HepG2 (cell line): ENCODE results near the gene DTNA. TPM values are rescaled to one million over a fixed set of nuclear protein-coding genes. Genes with fewer than 3 reads are reported as not detected.

Experiments
- ATAC-seq: fragments of 200-7000 bp; cut with Tn5 transposase; 3 replicates; pipeline ENCODE4 v1.9.1; 2020; ENCODE audit warnings: mild to moderate bottlenecking, moderate library complexity
- BruUV-seq: library from RNA; stranded (reverse); fragments of 400-500 nt; replicated peaks from 2 replicates; lab custom pipeline; 2021; lab: Mats Ljungman, UMichigan
- CTCF ChIA-PET: fragments of 300-600 bp; formaldehyde crosslinking; extraction: SDS; loops from one replicate; lab custom pipeline; 2021; ENCODE audit warnings: low total read pairs, inconsistent platforms, low intra/inter-chr PET ratio; lab: Yijun Ruan, JAX
- POLR2A ChIA-PET: fragments of 350-600 bp; sonication (Branson Sonifier 250); formaldehyde crosslinking; loops from one replicate; lab custom pipeline; 2020; ENCODE audit warnings: antibody characterized with exemption, inconsistent platforms; lab: Yijun Ruan, JAX
- DNase-seq: peaks from one replicate; pipeline ENCODE4 v3.0.0-alpha.2; 2015; ENCODE audit warnings: low spot score
- FAIRE-seq: peaks from 3 replicates; lab custom pipeline; 2011; peaks lifted over from hg19 to GRCh38; lab: Jason Lieb, UNC
- H2AFZ ChIP-seq: one replicate; pipeline ENCODE4 v1.6.1; 2011; ENCODE audit warnings: low read length, inconsistent platforms
- H3K27ac ChIP-seq: fragments of 300-600 bp; 3 replicates; pipeline ENCODE4 v1.8.0; 2011; ENCODE audit warnings: mixed run types, mild to moderate bottlenecking, mixed read lengths, low read length, inconsistent platforms; ENCODE audit not compliant: insufficient read depth; ENCODE audit errors: extremely low read length
- H3K27me3 ChIP-seq, 2 experiments: fragments of 200-600 bp in 1 of 2; 2 replicates in 1 of 2; 3 replicates in 1 of 2; pipeline versions ENCODE4 v1.6.0 to v1.8.0; 2011; ENCODE audit warnings: low read length in 2 of 2, mild to moderate bottlenecking in 2 of 2, moderate library complexity in 2 of 2, inconsistent platforms in 1 of 2; ENCODE audit not compliant: insufficient read depth in 2 of 2, control insufficient read depth in 1 of 2
- H3K36me3 ChIP-seq, 2 experiments: fragments of 200-600 bp in 1 of 2; replicated peaks in 1 of 2; 2 replicates in 1 of 2; 3 replicates in 1 of 2; pipeline versions ENCODE4 v1.5.1 to v1.8.0; 2011; ENCODE audit warnings: low read length in 2 of 2, inconsistent platforms in 1 of 2; ENCODE audit not compliant: insufficient read depth in 2 of 2, control insufficient read depth in 1 of 2
- H3K4me1 ChIP-seq: 2 replicates; pipeline ENCODE4 v1.5.1; 2012; ENCODE audit warnings: low read length, inconsistent platforms; ENCODE audit not compliant: insufficient read depth
- H3K4me2 ChIP-seq: 2 replicates; pipeline ENCODE4 v1.6.0; 2011; ENCODE audit warnings: low read depth, low read length, inconsistent platforms
- H3K4me3 ChIP-seq, 3 experiments: fragments of 200-600 bp in 1 of 3; sonication (generic), shearing (Covaris generic) in 1 of 3; replicated peaks in 1 of 3; 2 replicates each; pipeline ENCODE4 v1.5.1; 2011 to 2016; ENCODE audit warnings: low read length in 3 of 3, inconsistent platforms in 2 of 3, low read depth in 2 of 3, mild to moderate bottlenecking in 2 of 3, control low read depth in 1 of 3, mixed read lengths in 1 of 3; ENCODE audit not compliant: insufficient read depth in 1 of 3
- H3K79me2 ChIP-seq: one replicate; pipeline ENCODE4 v1.6.1; 2011; ENCODE audit warnings: low read length, inconsistent platforms; ENCODE audit not compliant: insufficient read depth
- H3K9ac ChIP-seq: 2 replicates; pipeline ENCODE4 v1.6.0; 2011; ENCODE audit warnings: mild to moderate bottlenecking, low read depth, low read length, inconsistent platforms; ENCODE audit not compliant: insufficient read depth
- H3K9me3 ChIP-seq: 2 replicates; pipeline ENCODE4 v1.5.1; 2012; ENCODE audit warnings: mild to moderate bottlenecking, low read length
- H4K20me1 ChIP-seq: 2 replicates; pipeline ENCODE4 v1.6.0; 2011; ENCODE audit warnings: inconsistent platforms, mild to moderate bottlenecking, low read length, moderate library complexity; ENCODE audit not compliant: insufficient read depth
- CHD2 ChIP-seq: IDR thresholded peaks from 2 replicates; pipeline ENCODE4 v1.6.1; 2011; ENCODE audit warnings: low read depth, low read length, improper control_type of control experiment
- KDM2A ChIP-seq: sonication (generic); formaldehyde crosslinking; IDR thresholded peaks from 2 replicates; pipeline ENCODE4 v1.4.0; 2020; ENCODE audit warnings: low read depth, missing genetic modification reagents, borderline replicate concordance
- NFRKB ChIP-seq: fragments of 450-650 bp; IDR thresholded peaks from 2 replicates; pipeline ENCODE4 v1.6.1; 2017
- POGZ ChIP-seq: sonication (generic); formaldehyde crosslinking; IDR thresholded peaks from 2 replicates; pipeline ENCODE4 v1.4.0; 2020; ENCODE audit warnings: mild to moderate bottlenecking, missing genetic modification reagents
- ZNF224 ChIP-seq: sonication (generic); formaldehyde crosslinking; IDR thresholded peaks from 2 replicates; pipeline ENCODE4 v1.5.0; 2020; ENCODE audit warnings: mild to moderate bottlenecking, missing genetic modification reagents
- ZNF558 ChIP-seq: sonication (generic); formaldehyde crosslinking; IDR thresholded peaks from 2 replicates; pipeline ENCODE4 v1.9.0; 2022; ENCODE audit warnings: mild to moderate bottlenecking, missing genetic modification reagents, borderline replicate concordance
- ZSCAN22 ChIP-seq: sonication (generic); formaldehyde crosslinking; IDR thresholded peaks from 2 replicates; pipeline ENCODE4 v1.4.0; 2020; ENCODE audit warnings: mild to moderate bottlenecking, missing genetic modification reagents
- WGBS: methylation state at CpG from one replicate; pipeline ENCODE4 v1.1.6; 2017; ENCODE audit warnings: low lambda C conversion rate; 5-methylcytosine and 5-hydroxymethylcytosine counted together
- in situ Hi-C: cut with HindIII; loops from 2 replicates; pipeline ENCODE4 v1.10.0; 2017; ENCODE audit warnings: low pct_unique_long_range_greater_than_20kb; ENCODE audit not compliant: extremely low pct_ligation_motif_present
- intact Hi-C: fragments of 100-400 bp; cut with micrococcal nuclease; formaldehyde crosslinking; loops from one replicate; pipeline ENCODE4 v1.10.0; 2022; ENCODE audit not compliant: unreplicated experiment
- polyA plus RNA-seq, 8 experiments: library from polyadenylated mRNA; depleted of rRNA in 3 of 8; stranded (reverse) in 7 of 8; unstranded in 1 of 8; fragments of >200 nt; fragmentation: Illumina TruSeq in 4 of 8; extraction: Trizol in 4 of 8; gene quantifications; 2 replicates each; pipeline versions ENCODE4 v1.2.1 to v1.2.3, GENCODE V29; 2011 to 2016; ENCODE audit warnings: low read depth in 4 of 8, missing spikeins in 1 of 8, mixed read lengths in 1 of 8; ENCODE audit not compliant: insufficient read depth in 1 of 8
- total RNA-seq, 5 experiments: library from RNA; depleted of rRNA; stranded (reverse); fragments of >200 nt; fragmentation: Illumina TruSeq; extraction: Trizol; gene quantifications; 2 replicates each; pipeline ENCODE4 v1.2.3, GENCODE V29; 2016; ENCODE audit warnings: low read depth in 1 of 5
- TF ChIP-seq, protein P1 (sequence below): sonication (generic); formaldehyde crosslinking; IDR thresholded peaks from 2 replicates; pipeline ENCODE4 v1.8.1; 2023; ENCODE audit warnings: mild to moderate bottlenecking, moderate library complexity, missing genetic modification reagents
- TF ChIP-seq, protein P2 (sequence below): sonication (generic); formaldehyde crosslinking; IDR thresholded peaks from 2 replicates; pipeline ENCODE4 v1.4.0; 2020; ENCODE audit warnings: missing genetic modification reagents
- TF ChIP-seq, protein P3 (sequence below): sonication (generic); formaldehyde crosslinking; IDR thresholded peaks from 2 replicates; pipeline ENCODE4 v1.8.0; 2022; ENCODE audit warnings: mild to moderate bottlenecking, missing genetic modification reagents, moderate library complexity
- TF ChIP-seq, protein P4 (sequence below): sonication (generic); formaldehyde crosslinking; IDR thresholded peaks from 2 replicates; pipeline ENCODE4 v1.4.0; 2020; ENCODE audit warnings: missing genetic modification reagents

Gene DTNA
- total and polyA plus RNA-seq, 2 of the 13 experiments (the other 11 are each of a cell fraction or from before 2014, with no cell fraction given), result 8.5 to 29.0 TPM

DNA sequence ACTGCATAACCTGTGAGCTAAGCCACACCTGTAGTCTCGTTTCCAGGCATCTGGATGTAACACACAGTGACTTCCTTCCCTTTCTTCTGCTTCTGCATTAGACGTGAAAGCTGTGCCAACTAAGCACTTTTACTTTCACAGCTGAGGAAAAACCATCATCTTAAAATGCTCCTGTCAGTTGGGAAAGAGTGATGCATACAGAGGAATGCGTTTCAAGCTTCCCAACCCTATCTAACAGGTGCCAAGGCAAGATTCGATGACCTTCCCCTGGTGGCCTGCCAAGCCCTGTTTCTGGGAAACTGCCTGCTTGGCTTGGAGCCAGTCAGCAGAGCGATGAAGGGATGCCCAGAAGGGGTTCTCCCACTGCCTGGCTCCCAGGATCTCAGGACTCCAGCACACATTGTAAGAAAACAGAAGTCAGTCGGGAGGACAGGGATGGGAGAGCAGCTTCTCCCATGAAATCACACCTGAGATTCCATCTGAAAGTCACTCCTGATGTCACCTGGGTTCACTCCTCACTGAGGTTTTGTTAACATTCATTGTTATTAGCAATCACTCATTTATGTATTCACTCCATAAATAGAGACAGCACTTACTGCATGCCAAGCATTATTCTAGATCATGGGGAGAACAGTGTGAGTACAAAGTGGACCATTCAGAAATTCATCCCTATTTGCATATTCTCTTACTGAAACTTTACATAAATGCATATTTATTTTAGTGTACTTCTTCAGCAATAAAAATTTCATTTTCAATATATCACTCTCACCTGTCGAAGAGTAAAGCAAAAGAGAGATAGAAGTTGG lies 64.1 kb downstream of the DTNA start:
- H3K27me3 ChIP-seq, result no peaks in the 10 kb centered on the region
- H4K20me1 ChIP-seq, result no peaks in the 10 kb centered on the region
- H2AFZ ChIP-seq, result no peak overlapping the region
- H3K4me2 ChIP-seq, result no peak overlapping the region
- TF ChIP-seq, protein P1, sequence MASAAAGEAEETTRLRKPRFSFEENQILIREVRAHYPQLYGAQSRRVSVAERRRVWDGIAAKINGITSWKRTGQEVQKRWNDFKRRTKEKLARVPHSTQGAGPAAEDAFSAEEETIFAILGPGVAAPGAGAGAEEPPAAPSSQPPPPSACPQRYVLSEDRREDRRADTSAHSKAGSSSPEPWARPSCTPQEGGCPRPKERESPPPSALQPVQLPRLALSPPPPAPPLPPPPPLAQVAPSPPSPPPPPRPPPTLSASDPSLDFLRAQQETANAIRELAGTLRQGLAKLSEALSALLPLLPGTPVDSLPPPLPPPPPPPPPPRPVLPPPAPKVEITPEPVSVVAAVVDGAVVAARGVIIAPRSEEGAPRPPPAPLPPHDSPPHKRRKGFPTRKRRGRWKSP (CRISPR knock-in tag), result no peak
- no peak for TF ChIP-seq CHD2
- no peak for TF ChIP-seq ZNF224
- TF ChIP-seq, protein P2, sequence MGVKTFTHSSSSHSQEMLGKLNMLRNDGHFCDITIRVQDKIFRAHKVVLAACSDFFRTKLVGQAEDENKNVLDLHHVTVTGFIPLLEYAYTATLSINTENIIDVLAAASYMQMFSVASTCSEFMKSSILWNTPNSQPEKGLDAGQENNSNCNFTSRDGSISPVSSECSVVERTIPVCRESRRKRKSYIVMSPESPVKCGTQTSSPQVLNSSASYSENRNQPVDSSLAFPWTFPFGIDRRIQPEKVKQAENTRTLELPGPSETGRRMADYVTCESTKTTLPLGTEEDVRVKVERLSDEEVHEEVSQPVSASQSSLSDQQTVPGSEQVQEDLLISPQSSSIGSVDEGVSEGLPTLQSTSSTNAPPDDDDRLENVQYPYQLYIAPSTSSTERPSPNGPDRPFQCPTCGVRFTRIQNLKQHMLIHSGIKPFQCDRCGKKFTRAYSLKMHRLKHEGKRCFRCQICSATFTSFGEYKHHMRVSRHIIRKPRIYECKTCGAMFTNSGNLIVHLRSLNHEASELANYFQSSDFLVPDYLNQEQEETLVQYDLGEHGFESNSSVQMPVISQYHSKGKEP (CRISPR knock-in tag), result no peak
- no peak for TF ChIP-seq ZNF558 (CRISPR knock-in tag)
- no peak for TF ChIP-seq POGZ (CRISPR knock-in tag)
- TF ChIP-seq KDM2A, result no peak
- TF ChIP-seq, protein P3, sequence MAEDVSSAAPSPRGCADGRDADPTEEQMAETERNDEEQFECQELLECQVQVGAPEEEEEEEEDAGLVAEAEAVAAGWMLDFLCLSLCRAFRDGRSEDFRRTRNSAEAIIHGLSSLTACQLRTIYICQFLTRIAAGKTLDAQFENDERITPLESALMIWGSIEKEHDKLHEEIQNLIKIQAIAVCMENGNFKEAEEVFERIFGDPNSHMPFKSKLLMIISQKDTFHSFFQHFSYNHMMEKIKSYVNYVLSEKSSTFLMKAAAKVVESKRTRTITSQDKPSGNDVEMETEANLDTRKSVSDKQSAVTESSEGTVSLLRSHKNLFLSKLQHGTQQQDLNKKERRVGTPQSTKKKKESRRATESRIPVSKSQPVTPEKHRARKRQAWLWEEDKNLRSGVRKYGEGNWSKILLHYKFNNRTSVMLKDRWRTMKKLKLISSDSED (CRISPR knock-in tag), result no peak
- TF ChIP-seq, protein P4, sequence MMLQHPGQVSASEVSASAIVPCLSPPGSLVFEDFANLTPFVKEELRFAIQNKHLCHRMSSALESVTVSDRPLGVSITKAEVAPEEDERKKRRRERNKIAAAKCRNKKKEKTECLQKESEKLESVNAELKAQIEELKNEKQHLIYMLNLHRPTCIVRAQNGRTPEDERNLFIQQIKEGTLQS (CRISPR knock-in tag), result no peak
- TF ChIP-seq ZSCAN22 (CRISPR knock-in tag), result no peak
- TF ChIP-seq NFRKB, result no peak
- FAIRE-seq (no peak), ATAC-seq (no peak), DNase-seq (no peak)
- H3K4me1 ChIP-seq, result no peaks in the 10 kb centered on the region
- no peaks in the 10 kb centered on the region for H3K9me3 ChIP-seq
- POLR2A ChIA-PET, result no interaction called here
- no peaks in the 10 kb centered on the region for H3K79me2 ChIP-seq
- CTCF ChIA-PET, result no interaction called here
- H3K4me3 ChIP-seq, result no peak overlapping the region
- BruUV-seq, result no TSS peak
- H3K36me3 ChIP-seq, result no peaks in the 10 kb centered on the region
- H3K27ac ChIP-seq, result no peak overlapping the region
- intact Hi-C loops, result no loop called here
- 79% methylated on average over 7 of the region's 7 CpGs for WGBS
- in situ Hi-C loops, result no loop called here
- H3K9ac ChIP-seq, result no peak overlapping the region
